Keratinocyte (primary cell): ENCODE measurements around the gene ATP8B1. TPM values are rescaled to one million over a fixed set of nuclear protein-coding genes. Genes with fewer than 3 reads are reported as not detected.

ENCODE experiments used
- DNase-seq: peaks from one replicate; pipeline ENCODE4 v3.0.0-alpha.2; 2011; ENCODE audit warnings: low read depth, missing footprints, low spot score
- FAIRE-seq: peaks from 2 replicates; lab custom pipeline; 2011; peaks lifted over from hg19 to GRCh38; lab: Jason Lieb, UNC
- H2AFZ ChIP-seq: 2 replicates; pipeline ENCODE4 v1.6.0; 2012; ENCODE audit warnings: low read length, control low read depth, inconsistent platforms; ENCODE audit not compliant: control insufficient read depth
- H3K27ac ChIP-seq: 2 replicates; pipeline ENCODE4 v1.5.1; 2011; ENCODE audit warnings: low read length; ENCODE audit not compliant: control insufficient read depth, insufficient read depth
- H3K27me3 ChIP-seq: 3 replicates; pipeline ENCODE4 v1.6.0; 2011; ENCODE audit warnings: low read length; ENCODE audit not compliant: control insufficient read depth, insufficient read depth; ENCODE audit errors: extremely low read depth
- H3K36me3 ChIP-seq, 2 experiments: 2 replicates in 1 of 2; 3 replicates in 1 of 2; pipeline ENCODE4 v1.5.1; 2011; ENCODE audit warnings: low read length in 2 of 2, mild to moderate bottlenecking in 1 of 2; ENCODE audit not compliant: control insufficient read depth in 2 of 2, insufficient read depth in 2 of 2; ENCODE audit errors: extremely low read depth in 1 of 2
- H3K4me1 ChIP-seq: 3 replicates; pipeline ENCODE4 v1.5.1; 2011; ENCODE audit warnings: low read length; ENCODE audit not compliant: control insufficient read depth, insufficient read depth; ENCODE audit errors: extremely low read depth
- H3K4me2 ChIP-seq: 3 replicates; pipeline ENCODE4 v1.6.0; 2011; ENCODE audit warnings: low read depth, low read length; ENCODE audit not compliant: control insufficient read depth, insufficient read depth; ENCODE audit errors: extremely low read depth
- H3K4me3 ChIP-seq, 3 experiments: fragments of 200-600 bp in 1 of 3; sonication (generic) in 1 of 3; 2 replicates in 2 of 3; 3 replicates in 1 of 3; pipeline ENCODE4 v1.5.1; 2011 to 2016; ENCODE audit warnings: low read length in 3 of 3, mild to moderate bottlenecking in 3 of 3, control low read depth in 2 of 3, inconsistent platforms in 1 of 3, low read depth in 1 of 3, mixed read lengths in 1 of 3, mixed run types in 1 of 3, moderate library complexity in 1 of 3; ENCODE audit not compliant: control insufficient read depth in 2 of 3, insufficient read depth in 2 of 3; ENCODE audit errors: extremely low read depth in 1 of 3
- H3K79me2 ChIP-seq: 2 replicates; pipeline ENCODE4 v1.6.0; 2012; ENCODE audit warnings: low read length; ENCODE audit not compliant: control insufficient read depth, insufficient read depth
- H3K9ac ChIP-seq: 3 replicates; pipeline ENCODE4 v1.6.0; 2011; ENCODE audit warnings: low read length; ENCODE audit not compliant: control insufficient read depth, insufficient read depth; ENCODE audit errors: extremely low read depth
- H3K9me1 ChIP-seq: 3 replicates; pipeline ENCODE4 v1.6.0; 2011; ENCODE audit warnings: low read length; ENCODE audit not compliant: control insufficient read depth, insufficient read depth; ENCODE audit errors: extremely low read depth
- H3K9me3 ChIP-seq: 2 replicates; pipeline ENCODE4 v1.5.1; 2012; ENCODE audit warnings: low read depth, low read length; ENCODE audit not compliant: control insufficient read depth
- H4K20me1 ChIP-seq: 3 replicates; pipeline ENCODE4 v1.6.0; 2011; ENCODE audit warnings: low read length; ENCODE audit not compliant: control insufficient read depth, insufficient read depth; ENCODE audit errors: extremely low read depth
- CTCF ChIP-seq, 3 experiments: IDR thresholded peaks in 1 of 3; conservative IDR thresholded peaks in 1 of 3; optimal IDR thresholded peaks in 1 of 3; 2 replicates in 2 of 3; 3 replicates in 1 of 3; pipeline versions ENCODE3 to v1.5.1; 2011; ENCODE audit warnings: low read length in 3 of 3, mild to moderate bottlenecking in 3 of 3, moderate library complexity in 2 of 3, control low read depth in 1 of 3, inconsistent platforms in 1 of 3; ENCODE audit not compliant: insufficient read depth in 2 of 3; ENCODE audit errors: extremely low read depth in 1 of 3
- EZH2 ChIP-seq: IDR thresholded peaks from one replicate; pipeline ENCODE4 v1.6.1; 2012; ENCODE audit warnings: inconsistent platforms, mild to moderate bottlenecking, low read length, moderate library complexity
- dilution Hi-C: fragments of 300-500 bp; cut with MboI; formaldehyde crosslinking; loops from one replicate; pipeline ENCODE4 v1.7.0; 2020; ENCODE audit warnings: low sequenced_read_pairs; ENCODE audit not compliant: extremely low pct_ligation_motif_present
- polyA plus RNA-seq, 5 experiments: library from polyadenylated mRNA; depleted of rRNA in 3 of 5; stranded (reverse) in 3 of 5; stranded (forward) in 1 of 5; unstranded in 1 of 5; fragments of >200 nt; gene quantifications; 1 replicate in 1 of 5; 2 replicates in 3 of 5; 3 replicates in 1 of 5; pipeline versions ENCODE4 v1.2.1 to v1.2.3, GENCODE V29; 2011 to 2012; ENCODE audit warnings: missing spikeins in 2 of 5, low read depth in 1 of 5, low replicate concordance in 1 of 5

Gene ATP8B1
- polyA plus RNA-seq, 1 donor (not counting 4 experiments of a cell fraction or from before 2014, with no cell fraction given), result 20.4 TPM

GRCh38 chr18:57655740-57656139 lies 147.4 kb downstream of the ATP8B1 start:
- H3K4me2 ChIP-seq, result no peak overlapping the region
- H3K4me3 ChIP-seq, result no peak overlapping the region
- dilution Hi-C loops, result no loop called here
- no peak overlapping the region for H3K27ac ChIP-seq
- peaks cover 5% of the 10 kb centered on the region for H3K79me2 ChIP-seq
- no peak overlapping the region for H2AFZ ChIP-seq
- no peak overlapping the region for H3K9ac ChIP-seq
- TF ChIP-seq CTCF (optimal IDR thresholded peaks at IDR 0.05 in 1 of 3, IDR thresholded peaks at IDR 0.05 in 1 of 3, conservative IDR thresholded peaks at IDR 0.05 in 1 of 3; ENCODE audit: extremely low read depth in 1 of 3, insufficient read depth in 2 of 3, low read length in 3 of 3), result no peak
- TF ChIP-seq EZH2, result no peak
- DNase-seq, result no peak
- peaks cover 3 to 4% of the 10 kb centered on the region in 2 experiments for H3K36me3 ChIP-seq
- no peaks in the 10 kb centered on the region for H3K9me1 ChIP-seq
- no peaks in the 10 kb centered on the region for H4K20me1 ChIP-seq
- H3K27me3 ChIP-seq, result no peaks in the 10 kb centered on the region
- no peak for FAIRE-seq
- no peaks in the 10 kb centered on the region for H3K9me3 ChIP-seq
- no peaks in the 10 kb centered on the region for H3K4me1 ChIP-seq

DNA sequence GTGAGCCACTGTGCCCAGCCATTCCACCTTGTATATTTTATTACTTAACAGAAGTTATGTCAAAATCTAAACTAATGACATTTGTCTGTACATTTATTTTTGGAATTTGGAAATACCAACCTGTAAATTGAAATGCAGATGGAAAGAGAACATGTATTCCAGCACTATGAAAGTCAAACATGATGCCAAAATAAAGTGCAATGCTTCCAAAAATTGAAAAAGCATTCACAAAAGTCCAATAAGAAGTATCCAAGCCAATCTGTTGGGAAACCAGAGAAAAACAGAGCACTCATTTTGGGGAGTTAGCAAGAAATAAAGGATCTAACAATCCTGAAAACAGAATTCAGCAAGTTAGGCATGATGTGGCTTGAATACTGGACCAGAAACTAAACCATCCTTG lies 151.2 kb downstream of the ATP8B1 start:
- H4K20me1 ChIP-seq, result no peaks in the 10 kb centered on the region
- H3K79me2 ChIP-seq, result peaks cover 12% of the 10 kb centered on the region
- H3K4me3 ChIP-seq, result no peak overlapping the region
- TF ChIP-seq EZH2, result no peak
- TF ChIP-seq CTCF (optimal IDR thresholded peaks at IDR 0.05 in 1 of 3, IDR thresholded peaks at IDR 0.05 in 1 of 3, conservative IDR thresholded peaks at IDR 0.05 in 1 of 3; ENCODE audit: extremely low read depth in 1 of 3, insufficient read depth in 2 of 3, low read length in 3 of 3), result no peak
- DNase-seq, result no peak
- no peaks in the 10 kb centered on the region for H3K9me3 ChIP-seq
- no peaks in the 10 kb centered on the region for H3K9me1 ChIP-seq
- peaks cover 2 to 3% of the 10 kb centered on the region in 2 experiments for H3K36me3 ChIP-seq
- H3K4me2 ChIP-seq, result no peak overlapping the region
- no peak overlapping the region for H3K9ac ChIP-seq
- H2AFZ ChIP-seq, result no peak overlapping the region
- H3K27ac ChIP-seq, result no peak overlapping the region
- no peak for FAIRE-seq
- dilution Hi-C loops, result no loop called here
- peaks cover 12% of the 10 kb centered on the region for H3K4me1 ChIP-seq
- no peaks in the 10 kb centered on the region for H3K27me3 ChIP-seq
